ENCODE measurements around the gene PITPNB.

The PITPNB gene

GRCh38 chr22:27814993-27815392 lies 104.1 kb downstream of the PITPNB start:
- TF ChIP-seq CTCF (conservative IDR thresholded peaks at IDR 0.05) = no peak
- H3K27ac ChIP-seq = no peak overlapping the region

GRCh38 chr22:27811778-27812177 lies 107.3 kb downstream of the PITPNB start:
- TF ChIP-seq CTCF (conservative IDR thresholded peaks at IDR 0.05) = no peak
- no peak overlapping the region for H3K27ac ChIP-seq

GRCh38 chr22:27810609-27811151 lies 108.4 kb downstream of the PITPNB start:
- no peak overlapping the region for H3K27ac ChIP-seq
- no peak for TF ChIP-seq CTCF (conservative IDR thresholded peaks at IDR 0.05)

GRCh38 chr22:27809700-27810608 lies 109.1 kb downstream of the PITPNB start:
- no peak overlapping the region for H3K27ac ChIP-seq
- no peak for TF ChIP-seq CTCF (conservative IDR thresholded peaks at IDR 0.05)

GRCh38 chr22:27809226-27809603 lies 109.8 kb downstream of the PITPNB start:
- no peak for TF ChIP-seq CTCF (conservative IDR thresholded peaks at IDR 0.05)
- H3K27ac ChIP-seq = no peak overlapping the region

- no peak overlapping the region for H3K27ac ChIP-seq
- no peak for TF ChIP-seq CTCF (conservative IDR thresholded peaks at IDR 0.05)
These were observed 110.4 kb downstream of the PITPNB start for GRCh38 chr22:27808451-27809225.

GRCh38 chr22:27805841-27806240 lies 113.2 kb downstream of the PITPNB start:
- no peak overlapping the region for H3K27ac ChIP-seq
- TF ChIP-seq CTCF (conservative IDR thresholded peaks at IDR 0.05) = no peak
